CD4-positive, alpha-beta T cell (primary cell): Measurements from ENCODE around the gene ECPAS. TPM values are rescaled to one million over a fixed set of nuclear protein-coding genes. Genes with fewer than 3 reads are reported as not detected.

Source experiments
- ATAC-seq: fragments of 200-7000 bp; cut with Tn5 transposase; one replicate; pipeline ENCODE4 v1.10.0; 2022; ENCODE audit warnings: mild to moderate bottlenecking; ENCODE audit not compliant: poor library complexity
- CTCF ChIA-PET: fragments of 350-600 bp; sonication (Branson Sonifier 250); formaldehyde crosslinking; loops from one replicate; lab custom pipeline; 2021; ENCODE audit warnings: antibody characterized with exemption, inconsistent platforms; lab: Charles Lee
- POLR2A ChIA-PET: fragments of 350-600 bp; sonication (Branson Sonifier 250); formaldehyde crosslinking; loops from one replicate; lab custom pipeline; 2021; ENCODE audit warnings: antibody characterized with exemption, inconsistent platforms; lab: Charles Lee
- DNase-seq, 14 experiments: peaks; one replicate each; pipeline ENCODE4 v3.0.0-alpha.2; 2013 to 2020; ENCODE audit warnings: mixed read lengths in 2 of 14
- H3K27ac ChIP-seq, 2 donors: one replicate each; pipeline versions ENCODE4 v1.5.1 to v1.7.0; 2013; ENCODE audit warnings: low read length in 2 of 2, low read depth in 1 of 2, mild to moderate bottlenecking in 1 of 2
- H3K27me3 ChIP-seq, 2 experiments: 1 replicate in 1 of 2; 2 replicates in 1 of 2; pipeline versions ENCODE4 v1.6.1 to v1.7.0; 2013; ENCODE audit warnings: low read length in 2 of 2, control low read depth in 1 of 2, mild to moderate bottlenecking in 1 of 2, moderate library complexity in 1 of 2; ENCODE audit not compliant: insufficient read depth in 2 of 2, control insufficient read depth in 1 of 2
- H3K36me3 ChIP-seq: one replicate; pipeline ENCODE4 v1.6.1; 2013; ENCODE audit warnings: low read length, control low read depth; ENCODE audit not compliant: insufficient read depth
- H3K4me1 ChIP-seq: one replicate; pipeline ENCODE4 v1.6.1; 2013; ENCODE audit warnings: low read length, control low read depth; ENCODE audit not compliant: insufficient read depth
- H3K4me3 ChIP-seq: one replicate; pipeline ENCODE4 v1.5.1; 2013; ENCODE audit warnings: mild to moderate bottlenecking, low read length, moderate library complexity
- H3K9me3 ChIP-seq, 2 experiments: 1 replicate in 1 of 2; 2 replicates in 1 of 2; pipeline versions ENCODE4 v1.6.1 to v1.7.0; 2013; ENCODE audit warnings: low read length in 2 of 2, mild to moderate bottlenecking in 2 of 2, control low read depth in 1 of 2, moderate library complexity in 1 of 2; ENCODE audit not compliant: control insufficient read depth in 1 of 2, insufficient read depth in 1 of 2
- H3K27ac Mint-ChIP-seq: one replicate; pipeline ENCODE4 v1.8.0; 2020; ENCODE audit warnings: mixed read lengths
- H3K27me3 Mint-ChIP-seq: one replicate; pipeline ENCODE4 v1.8.0; 2021; ENCODE audit warnings: mixed read lengths
- H3K36me3 Mint-ChIP-seq: one replicate; pipeline ENCODE4 v1.8.0; 2021; ENCODE audit warnings: low read depth, mixed read lengths
- H3K4me1 Mint-ChIP-seq: one replicate; pipeline ENCODE4 v1.8.0; 2021; ENCODE audit warnings: low read depth, mixed read lengths
- H3K4me3 Mint-ChIP-seq: one replicate; pipeline ENCODE4 v1.8.0; 2020; ENCODE audit warnings: mild to moderate bottlenecking, mixed read lengths
- H3K9me3 Mint-ChIP-seq: one replicate; pipeline ENCODE4 v1.8.0; 2020; ENCODE audit warnings: mixed read lengths
- CTCF ChIP-seq: fragments of 200-600 bp; IDR thresholded peaks from one replicate; pipeline ENCODE4 v1.8.0; 2022; ENCODE audit warnings: antibody characterized with exemption, mild to moderate bottlenecking
- intact Hi-C, 2 experiments: fragments of 100-400 bp; cut with DNase I in 1 of 2; cut with micrococcal nuclease in 1 of 2; formaldehyde crosslinking; loops; one replicate each; pipeline versions ENCODE4 v1.15.1 to v1.9.0; 2023 to 2025; cut with DNase I, micrococcal nuclease
- total RNA-seq, 174 experiments: library from RNA in 2 of 174; stranded (reverse) in 2 of 174; gene quantifications; one replicate each; pipeline ENCODE4 v1.2.3 and lab custom pipeline; 2021 to 2026

The ECPAS gene
- total RNA-seq, 2 experiments from 2014 or later, result 36.6 to 37.5 TPM

- H3K9me3 Mint-ChIP-seq, result no peaks in the 10 kb centered on the region
- H3K4me1 ChIP-seq, result no peaks in the 10 kb centered on the region
- no peak overlapping the region for H3K4me3 Mint-ChIP-seq
- DNase-seq (no peak), ATAC-seq (no peak)
- H3K4me1 Mint-ChIP-seq, result no peaks in the 10 kb centered on the region
- no peaks in the 10 kb centered on the region for H3K27me3 ChIP-seq
- H3K4me3 ChIP-seq, result no peak overlapping the region
- no peak overlapping the region for H3K27ac ChIP-seq
- no peak for TF ChIP-seq CTCF
- CTCF ChIA-PET, result no interaction called here
- peaks cover 97% of the 10 kb centered on the region for H3K36me3 Mint-ChIP-seq
- H3K27me3 Mint-ChIP-seq, result no peaks in the 10 kb centered on the region
- intact Hi-C loops, result no loop called here
- POLR2A ChIA-PET, result no interaction called here
- H3K27ac Mint-ChIP-seq, result no peak overlapping the region
- peaks cover 77% of the 10 kb centered on the region for H3K36me3 ChIP-seq
- no peaks in the 10 kb centered on the region for H3K9me3 ChIP-seq
These were observed 117.2 kb downstream of the ECPAS start for GRCh38 chr9:111366978-111367377.

- H3K36me3 Mint-ChIP-seq, result peaks cover 55% of the 10 kb centered on the region
These were observed 121.7 kb downstream of the ECPAS start for GRCh38 chr9:111362526-111362925.

GRCh38 chr9:111360881-111361280 lies 123.3 kb downstream of the ECPAS start:
- no peaks in the 10 kb centered on the region for H3K27me3 Mint-ChIP-seq
- intact Hi-C loops, result no loop called here
- Histone ChIP-seq H3K9me3 (no peaks in the 10 kb centered on the region), H3K4me3 (no peak overlapping the region), H3K27ac (no peak overlapping the region), H3K4me1 (no peaks in the 10 kb centered on the region), H3K36me3 (peaks cover 30% of the 10 kb centered on the region), H3K27me3 (no peaks in the 10 kb centered on the region)
- POLR2A ChIA-PET, result no interaction called here
- DNase-seq (no peak), ATAC-seq (no peak)
- H3K27ac Mint-ChIP-seq, result no peak overlapping the region
- TF ChIP-seq CTCF, result no peak
- H3K36me3 Mint-ChIP-seq, result peaks cover 38% of the 10 kb centered on the region
- no peak overlapping the region for H3K4me3 Mint-ChIP-seq
- H3K9me3 Mint-ChIP-seq, result no peaks in the 10 kb centered on the region
- CTCF ChIA-PET, result no interaction called here
- no peaks in the 10 kb centered on the region for H3K4me1 Mint-ChIP-seq

More at GRCh38 chr9:111362526-111362925, 121.7 kb downstream of the ECPAS start:
- intact Hi-C loops, result no loop called here
- CTCF ChIA-PET, result no interaction called here
- H3K4me3 ChIP-seq, result no peak overlapping the region
- no peaks in the 10 kb centered on the region for H3K4me1 Mint-ChIP-seq
- no peak for DNase-seq
- peaks cover 38% of the 10 kb centered on the region for H3K36me3 ChIP-seq
- H3K4me3 Mint-ChIP-seq, result no peak overlapping the region
- H3K27ac Mint-ChIP-seq, result no peak overlapping the region
- H3K27me3 ChIP-seq, result no peaks in the 10 kb centered on the region
- no peak for TF ChIP-seq CTCF
- H3K9me3 ChIP-seq, result no peaks in the 10 kb centered on the region
- no peak overlapping the region for H3K27ac ChIP-seq
- POLR2A ChIA-PET, result no interaction called here
- H3K9me3 Mint-ChIP-seq, result no peaks in the 10 kb centered on the region
- ATAC-seq, result no peak
- H3K27me3 Mint-ChIP-seq, result no peaks in the 10 kb centered on the region
- no peaks in the 10 kb centered on the region for H3K4me1 ChIP-seq
